ENCODE data around the gene PPIF. TPM values are rescaled to one million over a fixed set of nuclear protein-coding genes. Genes with fewer than 3 reads are reported as not detected.

Gene PPIF
- total and polyA plus RNA-seq, 4 donors = 22.2 to 84.3 (median 60.0) TPM

DNA sequence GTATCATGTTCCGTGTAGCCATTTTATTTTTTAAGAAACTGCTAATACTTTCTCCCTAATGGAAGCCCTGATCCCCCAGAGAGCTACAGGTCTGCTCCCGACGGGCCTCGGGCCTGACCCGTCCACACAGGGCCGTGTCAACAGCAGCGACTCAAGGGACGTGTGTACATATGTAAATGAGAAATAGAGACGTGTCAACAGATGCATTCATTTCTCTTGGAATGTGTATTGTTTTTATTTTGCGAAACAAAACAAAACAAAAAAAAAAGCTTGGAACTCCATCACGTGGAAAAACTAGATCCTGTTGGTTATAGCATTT, 31.7 kb upstream of the PPIF start:
- WGBS = 88% methylated on average over 11 of the region's 11 CpGs
- Histone ChIP-seq H3K9me3 (ENCODE audit: control insufficient read depth in 4 of 4, low read length in 3 of 4) (no peaks in the 10 kb centered on the region), H3K36me3 (ENCODE audit: control insufficient read depth in 4 of 4, insufficient read depth in 3 of 4, low read depth in 1 of 4, low read length in 3 of 4) (peaks cover 3 to 21% (median 7%) of the 10 kb centered on the region in 4 donors)

GRCh38 chr10:79316671-79317431, 30.4 kb upstream of the PPIF start:
- WGBS = 52% methylated on average over 13 of the region's 13 CpGs
- no peak for TF ChIP-seq JUND (IDR thresholded peaks at IDR 0.05)
- no peak for TF ChIP-seq RXRA (IDR thresholded peaks at IDR 0.05)
- TF ChIP-seq ZBTB33 (IDR thresholded peaks at IDR 0.05) = no peak
- no peak for TF ChIP-seq EGR1 (IDR thresholded peaks at IDR 0.05; ENCODE audit: low read depth in 2 of 2)
- Histone ChIP-seq H3K9ac (ENCODE audit: low read depth in 1 of 2, low read length in 2 of 2) (no peak overlapping the region), H3K27me3 (ENCODE audit: control insufficient read depth in 4 of 4, insufficient read depth in 4 of 4, low read length in 3 of 4) (no peaks in the 10 kb centered on the region), H3K36me3 (ENCODE audit: control insufficient read depth in 4 of 4, insufficient read depth in 3 of 4, low read depth in 1 of 4, low read length in 3 of 4) (peaks cover 3 to 18% (median 7%) of the 10 kb centered on the region in 4 donors), H3K27ac (ENCODE audit: low read depth in 1 of 2, low read length in 2 of 2) (no peak overlapping the region), H3K9me3 (ENCODE audit: control insufficient read depth in 4 of 4, low read length in 3 of 4) (no peaks in the 10 kb centered on the region), H3K4me1 (ENCODE audit: control insufficient read depth in 4 of 4, insufficient read depth in 4 of 4, low read length in 3 of 4) (no peaks in the 10 kb centered on the region), H3K4me3 (ENCODE audit: low read depth in 1 of 3, low read length in 3 of 3) (no peak overlapping the region)
- DNase-seq (ENCODE audit: low spot score) = no peak

More for the DNA sequence above, 31.7 kb upstream of the PPIF start:
- Histone ChIP-seq H3K4me1 (ENCODE audit: control insufficient read depth in 4 of 4, insufficient read depth in 4 of 4, low read length in 3 of 4) (no peaks in the 10 kb centered on the region), H3K27me3 (ENCODE audit: control insufficient read depth in 4 of 4, insufficient read depth in 4 of 4, low read length in 3 of 4) (no peaks in the 10 kb centered on the region), H3K9ac (ENCODE audit: low read depth in 1 of 2, low read length in 2 of 2) (no peak overlapping the region), H3K27ac (ENCODE audit: low read depth in 1 of 2, low read length in 2 of 2) (no peak overlapping the region), H3K4me3 (ENCODE audit: low read depth in 1 of 3, low read length in 3 of 3) (no peak overlapping the region)
- no peak for DNase-seq (ENCODE audit: low spot score)
- no peak for TF ChIP-seq NR2F2 (IDR thresholded peaks at IDR 0.05)
- TF ChIP-seq, protein P1, sequence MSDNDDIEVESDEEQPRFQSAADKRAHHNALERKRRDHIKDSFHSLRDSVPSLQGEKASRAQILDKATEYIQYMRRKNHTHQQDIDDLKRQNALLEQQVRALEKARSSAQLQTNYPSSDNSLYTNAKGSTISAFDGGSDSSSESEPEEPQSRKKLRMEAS (IDR thresholded peaks at IDR 0.05) = no peak

DNA sequence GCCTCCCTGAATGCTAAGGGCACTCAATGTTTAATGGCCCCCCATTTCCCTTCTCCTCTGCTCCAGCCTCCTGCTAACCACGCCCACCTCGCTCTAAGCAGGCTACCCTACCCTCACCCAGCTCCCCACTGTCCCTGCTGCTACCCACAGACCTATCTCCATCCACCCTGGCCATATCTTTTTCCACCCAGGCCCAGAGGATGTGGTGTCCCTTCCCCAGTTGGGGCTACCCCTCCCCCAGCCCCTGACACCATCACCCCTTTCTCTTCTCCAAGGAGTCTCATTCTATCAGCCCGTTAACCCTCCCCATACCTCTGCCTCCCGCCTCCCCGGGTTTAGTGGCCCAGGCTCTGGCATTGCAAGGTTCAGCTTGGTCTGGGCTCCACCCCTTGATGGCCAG, 28.9 kb upstream of the PPIF start:
- DNase-seq (ENCODE audit: low spot score) = no peak
- Histone ChIP-seq H3K9me3 (ENCODE audit: control insufficient read depth in 4 of 4, low read length in 3 of 4) (no peaks in the 10 kb centered on the region), H3K4me3 (ENCODE audit: low read depth in 1 of 3, low read length in 3 of 3) (no peak overlapping the region), H3K27me3 (ENCODE audit: control insufficient read depth in 4 of 4, insufficient read depth in 4 of 4, low read length in 3 of 4) (no peaks in the 10 kb centered on the region), H3K36me3 (ENCODE audit: control insufficient read depth in 4 of 4, insufficient read depth in 3 of 4, low read depth in 1 of 4, low read length in 3 of 4) (peaks cover 0 to 6% (median 4%) of the 10 kb centered on the region in 4 donors), H3K4me1 (ENCODE audit: control insufficient read depth in 4 of 4, insufficient read depth in 4 of 4, low read length in 3 of 4) (no peaks in the 10 kb centered on the region), H3K27ac (ENCODE audit: low read depth in 1 of 2, low read length in 2 of 2) (no peak overlapping the region), H3K9ac (ENCODE audit: low read depth in 1 of 2, low read length in 2 of 2) (no peak overlapping the region)
- 89% methylated on average over 5 of the region's 5 CpGs for WGBS
- TF ChIP-seq EGR1 (IDR thresholded peaks at IDR 0.05; ENCODE audit: low read depth in 2 of 2) = no peak
- TF ChIP-seq, protein P2, sequence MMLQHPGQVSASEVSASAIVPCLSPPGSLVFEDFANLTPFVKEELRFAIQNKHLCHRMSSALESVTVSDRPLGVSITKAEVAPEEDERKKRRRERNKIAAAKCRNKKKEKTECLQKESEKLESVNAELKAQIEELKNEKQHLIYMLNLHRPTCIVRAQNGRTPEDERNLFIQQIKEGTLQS (IDR thresholded peaks at IDR 0.05) = no peak
- no peak for TF ChIP-seq GABPA (IDR thresholded peaks at IDR 0.05 in 1 of 2, conservative IDR thresholded peaks at IDR 0.05 in 1 of 2)
- TF ChIP-seq TAF1 (conservative IDR thresholded peaks at IDR 0.05) = no peak
- no peak for TF ChIP-seq FOXA1 (IDR thresholded peaks at IDR 0.05)
- TF ChIP-seq JUND (IDR thresholded peaks at IDR 0.05) = no peak
- TF ChIP-seq YY1 (IDR thresholded peaks at IDR 0.05) = no peak
- TF ChIP-seq ZBTB33 (IDR thresholded peaks at IDR 0.05) = no peak
- no peak for TF ChIP-seq HNF4A (conservative IDR thresholded peaks at IDR 0.05)
- TF ChIP-seq, protein P3, sequence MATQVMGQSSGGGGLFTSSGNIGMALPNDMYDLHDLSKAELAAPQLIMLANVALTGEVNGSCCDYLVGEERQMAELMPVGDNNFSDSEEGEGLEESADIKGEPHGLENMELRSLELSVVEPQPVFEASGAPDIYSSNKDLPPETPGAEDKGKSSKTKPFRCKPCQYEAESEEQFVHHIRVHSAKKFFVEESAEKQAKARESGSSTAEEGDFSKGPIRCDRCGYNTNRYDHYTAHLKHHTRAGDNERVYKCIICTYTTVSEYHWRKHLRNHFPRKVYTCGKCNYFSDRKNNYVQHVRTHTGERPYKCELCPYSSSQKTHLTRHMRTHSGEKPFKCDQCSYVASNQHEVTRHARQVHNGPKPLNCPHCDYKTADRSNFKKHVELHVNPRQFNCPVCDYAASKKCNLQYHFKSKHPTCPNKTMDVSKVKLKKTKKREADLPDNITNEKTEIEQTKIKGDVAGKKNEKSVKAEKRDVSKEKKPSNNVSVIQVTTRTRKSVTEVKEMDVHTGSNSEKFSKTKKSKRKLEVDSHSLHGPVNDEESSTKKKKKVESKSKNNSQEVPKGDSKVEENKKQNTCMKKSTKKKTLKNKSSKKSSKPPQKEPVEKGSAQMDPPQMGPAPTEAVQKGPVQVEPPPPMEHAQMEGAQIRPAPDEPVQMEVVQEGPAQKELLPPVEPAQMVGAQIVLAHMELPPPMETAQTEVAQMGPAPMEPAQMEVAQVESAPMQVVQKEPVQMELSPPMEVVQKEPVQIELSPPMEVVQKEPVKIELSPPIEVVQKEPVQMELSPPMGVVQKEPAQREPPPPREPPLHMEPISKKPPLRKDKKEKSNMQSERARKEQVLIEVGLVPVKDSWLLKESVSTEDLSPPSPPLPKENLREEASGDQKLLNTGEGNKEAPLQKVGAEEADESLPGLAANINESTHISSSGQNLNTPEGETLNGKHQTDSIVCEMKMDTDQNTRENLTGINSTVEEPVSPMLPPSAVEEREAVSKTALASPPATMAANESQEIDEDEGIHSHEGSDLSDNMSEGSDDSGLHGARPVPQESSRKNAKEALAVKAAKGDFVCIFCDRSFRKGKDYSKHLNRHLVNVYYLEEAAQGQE (IDR thresholded peaks at IDR 0.05) = no peak
- TF ChIP-seq, protein P4, sequence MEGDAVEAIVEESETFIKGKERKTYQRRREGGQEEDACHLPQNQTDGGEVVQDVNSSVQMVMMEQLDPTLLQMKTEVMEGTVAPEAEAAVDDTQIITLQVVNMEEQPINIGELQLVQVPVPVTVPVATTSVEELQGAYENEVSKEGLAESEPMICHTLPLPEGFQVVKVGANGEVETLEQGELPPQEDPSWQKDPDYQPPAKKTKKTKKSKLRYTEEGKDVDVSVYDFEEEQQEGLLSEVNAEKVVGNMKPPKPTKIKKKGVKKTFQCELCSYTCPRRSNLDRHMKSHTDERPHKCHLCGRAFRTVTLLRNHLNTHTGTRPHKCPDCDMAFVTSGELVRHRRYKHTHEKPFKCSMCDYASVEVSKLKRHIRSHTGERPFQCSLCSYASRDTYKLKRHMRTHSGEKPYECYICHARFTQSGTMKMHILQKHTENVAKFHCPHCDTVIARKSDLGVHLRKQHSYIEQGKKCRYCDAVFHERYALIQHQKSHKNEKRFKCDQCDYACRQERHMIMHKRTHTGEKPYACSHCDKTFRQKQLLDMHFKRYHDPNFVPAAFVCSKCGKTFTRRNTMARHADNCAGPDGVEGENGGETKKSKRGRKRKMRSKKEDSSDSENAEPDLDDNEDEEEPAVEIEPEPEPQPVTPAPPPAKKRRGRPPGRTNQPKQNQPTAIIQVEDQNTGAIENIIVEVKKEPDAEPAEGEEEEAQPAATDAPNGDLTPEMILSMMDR (IDR thresholded peaks at IDR 0.05; ENCODE audit: low read depth, low read length, missing input control) = no peak
- no peak for TF ChIP-seq NR2F2 (IDR thresholded peaks at IDR 0.05)
